ENCODE measurements around the gene BRIP1.
"Not testable (repeated sequence)": the region's sequence is repeated elsewhere in the genome, so short reads cannot be mapped to it uniquely, and the experiment has no call there.

Gene BRIP1

DNA sequence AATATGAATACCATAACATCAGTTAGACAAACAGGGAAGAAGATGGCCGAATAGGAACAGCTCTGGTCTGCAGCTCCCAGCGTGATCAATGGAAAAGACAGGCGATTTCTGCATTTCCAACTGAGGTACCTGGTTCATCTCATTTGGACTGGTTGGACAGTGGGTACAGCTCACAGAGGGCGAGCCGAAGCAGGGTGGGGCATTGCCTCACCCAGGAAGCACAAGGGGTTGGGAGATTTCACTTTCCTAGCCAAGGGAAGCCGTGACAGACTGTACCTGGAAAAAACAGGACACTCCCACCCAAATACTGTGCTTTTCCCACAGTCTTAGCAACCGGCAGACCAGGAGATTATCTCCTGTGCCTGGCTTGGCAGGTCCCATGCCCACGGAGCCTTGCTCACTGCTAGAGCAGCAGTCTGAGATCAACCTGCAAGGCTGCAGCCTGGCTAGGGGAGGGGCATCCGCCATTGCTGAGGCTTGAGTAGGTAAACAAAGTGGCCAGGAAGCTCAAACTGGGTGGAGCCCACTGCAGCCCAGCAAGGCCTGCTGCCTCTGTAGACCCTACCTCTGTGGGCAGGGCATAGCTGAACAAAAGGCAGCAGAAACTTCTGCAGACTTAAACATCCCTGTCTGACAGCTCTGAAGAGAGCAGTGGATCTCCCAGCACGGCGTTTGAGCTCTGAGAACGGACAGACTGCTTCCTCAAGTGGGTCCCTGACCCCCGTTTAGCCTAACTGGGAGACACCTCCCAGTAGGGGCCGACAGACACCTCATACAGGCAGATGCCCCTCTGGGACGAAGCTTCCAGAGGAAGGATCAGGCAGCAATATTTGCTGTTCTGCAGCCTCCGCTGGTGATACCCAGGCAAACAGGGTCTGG is 190.1 kb downstream of the BRIP1 start:
- H3K18ac ChIP-seq (ENCODE audit: low read length); H3K56ac ChIP-seq (ENCODE audit: low read length); H3K27me3 ChIP-seq (ENCODE audit: insufficient read depth, low read length, poor library complexity); H3K4me2 ChIP-seq (ENCODE audit: low read length); H3K27ac ChIP-seq (ENCODE audit: low read depth, low read length); H3K79me2 ChIP-seq (ENCODE audit: control insufficient read depth, insufficient read depth, low read length); H3K79me1 ChIP-seq (ENCODE audit: low read length); H3K36me3 ChIP-seq (ENCODE audit: control insufficient read depth, insufficient read depth, low read length); H2BK120ac ChIP-seq (ENCODE audit: low read depth, low read length); H3K23ac ChIP-seq (ENCODE audit: low read length); H4K5ac ChIP-seq (ENCODE audit: low read length); H3K9ac ChIP-seq (ENCODE audit: low read length); H3K4me1 ChIP-seq (ENCODE audit: control insufficient read depth, low read depth, low read length); H3K4ac ChIP-seq (ENCODE audit: low read depth, low read length); DNase-seq; H2AK5ac ChIP-seq (ENCODE audit: low read length); H2BK5ac ChIP-seq (ENCODE audit: low read length); H3K4me3 ChIP-seq (ENCODE audit: low read length); H2BK15ac ChIP-seq (replicated peaks; ENCODE audit: low read depth); H4K8ac ChIP-seq (ENCODE audit: low read depth, low read length): not testable (repeated sequence)
- WGBS (ENCODE audit: extremely low coverage, insufficient coverage, low lambda C conversion rate), result no CpG with 5 or more reads among the region's 16 CpGs

DNA sequence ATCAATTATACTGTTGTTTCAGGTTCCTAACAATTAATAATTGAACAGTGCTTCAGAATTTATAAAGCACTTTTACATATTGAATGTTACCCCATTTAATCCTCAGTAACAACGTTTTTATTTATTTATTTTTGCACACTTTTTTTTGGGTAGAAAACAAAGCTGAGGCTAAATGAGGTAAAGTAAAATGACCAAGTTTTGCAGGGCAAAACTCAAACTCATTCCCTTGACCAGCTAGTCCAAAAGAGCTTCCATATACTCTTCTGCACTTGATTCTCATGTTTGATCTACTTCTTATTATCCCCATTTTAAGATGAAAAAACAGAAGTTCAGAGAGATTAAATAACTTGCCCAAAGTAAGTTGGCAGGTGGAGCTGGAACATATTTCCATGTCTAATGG is 191.2 kb downstream of the BRIP1 start:
- H3K36me3 ChIP-seq (ENCODE audit: control insufficient read depth, insufficient read depth, low read length), result no peaks in the 10 kb centered on the region
- no peak for DNase-seq
- no peak overlapping the region for H3K18ac ChIP-seq (ENCODE audit: low read length)
- no peak overlapping the region for H3K4me3 ChIP-seq (ENCODE audit: low read length)
- no peak overlapping the region for H2AK5ac ChIP-seq (ENCODE audit: low read length)
- no peak overlapping the region for H3K23ac ChIP-seq (ENCODE audit: low read length)
- H3K4me2 ChIP-seq (ENCODE audit: low read length), result no peak overlapping the region
- no peaks in the 10 kb centered on the region for H3K79me2 ChIP-seq (ENCODE audit: control insufficient read depth, insufficient read depth, low read length)
- no peak overlapping the region for H2BK15ac ChIP-seq (replicated peaks; ENCODE audit: low read depth)
- H3K27ac ChIP-seq (ENCODE audit: low read depth, low read length), result no peak overlapping the region
- no peak overlapping the region for H2BK5ac ChIP-seq (ENCODE audit: low read length)
- no peaks in the 10 kb centered on the region for H3K27me3 ChIP-seq (ENCODE audit: insufficient read depth, low read length, poor library complexity)
- no peaks in the 10 kb centered on the region for H3K4me1 ChIP-seq (ENCODE audit: control insufficient read depth, low read depth, low read length)
- no peak overlapping the region for H3K4ac ChIP-seq (ENCODE audit: low read depth, low read length)
- H3K79me1 ChIP-seq (ENCODE audit: low read length), result no peaks in the 10 kb centered on the region
- no peak overlapping the region for H3K9ac ChIP-seq (ENCODE audit: low read length)
- H2BK120ac ChIP-seq (ENCODE audit: low read depth, low read length), result no peak overlapping the region
- no peak overlapping the region for H3K56ac ChIP-seq (ENCODE audit: low read length)
- H4K5ac ChIP-seq (ENCODE audit: low read length), result no peak overlapping the region
- no peak overlapping the region for H4K8ac ChIP-seq (ENCODE audit: low read depth, low read length)
- no CpG with 5 or more reads among the region's 1 CpG for WGBS (ENCODE audit: extremely low coverage, insufficient coverage, low lambda C conversion rate)

DNA sequence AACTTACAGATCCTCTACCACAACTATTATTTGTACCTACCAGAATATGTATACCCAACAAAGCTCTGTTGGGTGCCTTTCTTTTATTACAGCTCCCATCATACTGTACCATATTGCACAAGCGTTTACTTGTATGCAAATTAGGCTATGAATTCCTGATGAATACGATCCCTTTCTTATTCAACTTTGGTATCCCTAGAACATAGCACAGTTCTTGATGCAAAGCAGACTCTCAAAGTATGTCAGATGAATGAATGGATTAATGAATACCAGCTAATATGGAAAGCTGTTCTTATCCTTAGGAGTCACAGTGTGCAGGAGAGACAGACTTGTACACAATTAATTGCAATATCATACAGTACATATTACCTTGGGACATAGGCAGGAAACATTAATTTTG is 192.6 kb downstream of the BRIP1 start:
- Histone ChIP-seq H3K27ac (ENCODE audit: low read depth, low read length) (no peak overlapping the region), H2BK15ac (replicated peaks; ENCODE audit: low read depth) (no peak overlapping the region)
- WGBS (ENCODE audit: extremely low coverage, insufficient coverage, low lambda C conversion rate), result no CpG with 5 or more reads among the region's 2 CpGs

DNA sequence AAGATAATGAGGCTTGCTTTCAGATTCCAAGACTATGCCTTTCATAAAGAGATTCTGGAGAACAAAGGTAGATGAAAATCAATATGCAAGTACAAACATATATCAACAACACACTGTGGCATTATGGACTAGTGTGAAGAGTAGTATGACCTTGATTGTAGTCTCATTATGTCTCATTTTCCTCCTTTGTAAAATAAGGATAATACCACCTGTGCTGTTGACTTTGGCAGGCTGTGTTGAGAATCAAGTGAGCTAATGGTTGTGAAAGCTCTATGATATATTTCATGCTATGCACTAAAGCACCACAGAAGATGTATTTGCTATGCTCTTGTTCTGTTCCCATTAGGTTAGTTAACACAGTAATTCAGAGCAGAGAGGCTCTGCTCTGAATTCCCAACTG is 193.8 kb downstream of the BRIP1 start:
- Histone ChIP-seq H3K4me1 (ENCODE audit: control insufficient read depth, low read depth, low read length) (no peaks in the 10 kb centered on the region), H3K23ac (ENCODE audit: low read length) (no peak overlapping the region), H2BK120ac (ENCODE audit: low read depth, low read length) (no peak overlapping the region), H2BK5ac (ENCODE audit: low read length) (no peak overlapping the region), H3K4me3 (ENCODE audit: low read length) (no peak overlapping the region), H3K9ac (ENCODE audit: low read length) (no peak overlapping the region), H2BK15ac (replicated peaks; ENCODE audit: low read depth) (no peak overlapping the region), H3K4ac (ENCODE audit: low read depth, low read length) (no peak overlapping the region), H4K5ac (ENCODE audit: low read length) (no peak overlapping the region), H3K36me3 (ENCODE audit: control insufficient read depth, insufficient read depth, low read length) (no peaks in the 10 kb centered on the region), H3K27ac (ENCODE audit: low read depth, low read length) (no peak overlapping the region), H3K18ac (ENCODE audit: low read length) (no peak overlapping the region), H3K4me2 (ENCODE audit: low read length) (no peak overlapping the region), H4K8ac (ENCODE audit: low read depth, low read length) (no peak overlapping the region), H2AK5ac (ENCODE audit: low read length) (no peak overlapping the region), H3K27me3 (ENCODE audit: insufficient read depth, low read length, poor library complexity) (no peaks in the 10 kb centered on the region), H3K56ac (ENCODE audit: low read length) (no peak overlapping the region), H3K79me1 (ENCODE audit: low read length) (no peaks in the 10 kb centered on the region), H3K79me2 (ENCODE audit: control insufficient read depth, insufficient read depth, low read length) (no peaks in the 10 kb centered on the region)
- no peak for DNase-seq

More for the DNA sequence above, 192.6 kb downstream of the BRIP1 start:
- Histone ChIP-seq H2BK5ac (ENCODE audit: low read length) (no peak overlapping the region), H3K56ac (ENCODE audit: low read length) (no peak overlapping the region), H3K18ac (ENCODE audit: low read length) (no peak overlapping the region), H3K9ac (ENCODE audit: low read length) (no peak overlapping the region), H3K4me2 (ENCODE audit: low read length) (no peak overlapping the region), H3K27me3 (ENCODE audit: insufficient read depth, low read length, poor library complexity) (no peaks in the 10 kb centered on the region), H3K79me1 (ENCODE audit: low read length) (no peaks in the 10 kb centered on the region), H3K4ac (ENCODE audit: low read depth, low read length) (no peak overlapping the region), H4K8ac (ENCODE audit: low read depth, low read length) (no peak overlapping the region), H3K4me1 (ENCODE audit: control insufficient read depth, low read depth, low read length) (no peaks in the 10 kb centered on the region), H3K36me3 (ENCODE audit: control insufficient read depth, insufficient read depth, low read length) (no peaks in the 10 kb centered on the region), H3K79me2 (ENCODE audit: control insufficient read depth, insufficient read depth, low read length) (no peaks in the 10 kb centered on the region), H3K4me3 (ENCODE audit: low read length) (no peak overlapping the region), H2BK120ac (ENCODE audit: low read depth, low read length) (no peak overlapping the region), H2AK5ac (ENCODE audit: low read length) (no peak overlapping the region), H4K5ac (ENCODE audit: low read length) (no peak overlapping the region), H3K23ac (ENCODE audit: low read length) (no peak overlapping the region)
- no peak for DNase-seq

DNA sequence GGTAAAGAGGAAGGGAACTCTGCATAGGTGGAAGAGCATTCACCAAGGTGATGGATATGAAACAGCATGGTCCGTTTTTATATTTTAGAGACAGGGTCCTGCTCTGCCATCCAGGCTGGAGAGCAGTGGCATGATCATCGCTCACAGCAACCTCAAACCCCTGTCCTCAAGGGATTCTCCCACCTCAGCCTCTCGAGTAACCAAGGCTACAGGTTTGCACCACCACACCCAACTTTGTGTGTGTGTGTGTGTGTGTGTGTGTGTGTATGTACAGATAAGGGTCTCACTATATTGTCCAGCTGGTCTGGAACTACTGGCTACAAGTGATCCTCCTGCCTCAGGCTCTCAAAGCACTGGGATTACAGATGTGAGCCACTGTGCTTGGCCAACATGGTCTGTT is 194.8 kb downstream of the BRIP1 start:
- no peak overlapping the region for H3K9ac ChIP-seq (ENCODE audit: low read length)
- no peak overlapping the region for H3K4me2 ChIP-seq (ENCODE audit: low read length)
- no peaks in the 10 kb centered on the region for H3K27me3 ChIP-seq (ENCODE audit: insufficient read depth, low read length, poor library complexity)
- H3K4me1 ChIP-seq (ENCODE audit: control insufficient read depth, low read depth, low read length), result no peaks in the 10 kb centered on the region
- WGBS (ENCODE audit: extremely low coverage, insufficient coverage, low lambda C conversion rate), result no CpG with 5 or more reads among the region's 3 CpGs
- H3K4ac ChIP-seq (ENCODE audit: low read depth, low read length), result no peak overlapping the region
- no peaks in the 10 kb centered on the region for H3K79me1 ChIP-seq (ENCODE audit: low read length)
- no peak overlapping the region for H3K18ac ChIP-seq (ENCODE audit: low read length)
- DNase-seq, result no peak
- no peak overlapping the region for H3K56ac ChIP-seq (ENCODE audit: low read length)
- no peaks in the 10 kb centered on the region for H3K79me2 ChIP-seq (ENCODE audit: control insufficient read depth, insufficient read depth, low read length)
- H3K27ac ChIP-seq (ENCODE audit: low read depth, low read length), result no peak overlapping the region
- no peak overlapping the region for H2BK5ac ChIP-seq (ENCODE audit: low read length)
- no peak overlapping the region for H2BK15ac ChIP-seq (replicated peaks; ENCODE audit: low read depth)
- no peak overlapping the region for H4K5ac ChIP-seq (ENCODE audit: low read length)
- no peaks in the 10 kb centered on the region for H3K36me3 ChIP-seq (ENCODE audit: control insufficient read depth, insufficient read depth, low read length)
- H3K23ac ChIP-seq (ENCODE audit: low read length), result no peak overlapping the region
- H2BK120ac ChIP-seq (ENCODE audit: low read depth, low read length), result no peak overlapping the region
- H4K8ac ChIP-seq (ENCODE audit: low read depth, low read length), result no peak overlapping the region
- H3K4me3 ChIP-seq (ENCODE audit: low read length), result no peak overlapping the region
- no peak overlapping the region for H2AK5ac ChIP-seq (ENCODE audit: low read length)
